DND-41 (cell line): ENCODE results near the gene PLA2G15.

Experiments
- ATAC-seq: fragments of 200-7000 bp; cut with Tn5 transposase; 3 replicates; pipeline ENCODE4 v1.9.1; 2021; ENCODE audit warnings: low read depth; ENCODE audit not compliant: insufficient read depth
- DNase-seq: peaks from one replicate; pipeline ENCODE4 v3.0.0-alpha.2; 2020
- H2AFZ ChIP-seq: 2 replicates; pipeline ENCODE4 v1.6.0; 2012; ENCODE audit warnings: low read depth, low read length
- H3K27ac ChIP-seq: 2 replicates; pipeline ENCODE4 v1.5.1; 2012; ENCODE audit warnings: low read length, inconsistent platforms
- H3K27me3 ChIP-seq: fragments of 200-600 bp; sonication (generic); 2 replicates; pipeline ENCODE4 v1.6.0; 2012; ENCODE audit warnings: low read length, mild to moderate bottlenecking, inconsistent platforms; ENCODE audit not compliant: insufficient read depth, poor library complexity
- H3K36me3 ChIP-seq: 2 replicates; pipeline ENCODE4 v1.5.1; 2012; ENCODE audit warnings: low read length, inconsistent platforms; ENCODE audit not compliant: insufficient read depth
- H3K4me1 ChIP-seq: 2 replicates; pipeline ENCODE4 v1.5.1; 2012; ENCODE audit warnings: mild to moderate bottlenecking, low read length; ENCODE audit not compliant: insufficient read depth
- H3K4me2 ChIP-seq: 2 replicates; pipeline ENCODE4 v1.6.0; 2012; ENCODE audit warnings: mild to moderate bottlenecking, moderate library complexity, low read length, inconsistent platforms; ENCODE audit not compliant: insufficient read depth
- H3K4me3 ChIP-seq, 2 experiments: fragments of 200-600 bp in 1 of 2; shearing (Covaris generic) in 1 of 2; 2 replicates each; pipeline ENCODE4 v1.5.1; 2012 to 2016; ENCODE audit warnings: inconsistent platforms in 2 of 2, low read length in 2 of 2, mild to moderate bottlenecking in 2 of 2, low read depth in 1 of 2, moderate library complexity in 1 of 2
- H3K79me2 ChIP-seq: 2 replicates; pipeline ENCODE4 v1.6.0; 2012; ENCODE audit warnings: low read length, inconsistent platforms; ENCODE audit not compliant: insufficient read depth
- H3K9ac ChIP-seq: 2 replicates; pipeline ENCODE4 v1.6.0; 2012; ENCODE audit warnings: low read depth, mild to moderate bottlenecking, inconsistent platforms, low read length, moderate library complexity
- H3K9me3 ChIP-seq: 2 replicates; pipeline ENCODE4 v1.5.1; 2012; ENCODE audit warnings: low read length, moderate library complexity, mild to moderate bottlenecking, inconsistent platforms; ENCODE audit not compliant: insufficient read depth, severe bottlenecking
- H4K20me1 ChIP-seq: 2 replicates; pipeline ENCODE4 v1.6.0; 2012; ENCODE audit warnings: low read length; ENCODE audit not compliant: insufficient read depth
- CTCF ChIP-seq: IDR thresholded peaks from 2 replicates; pipeline ENCODE4 v1.5.1; 2012; ENCODE audit warnings: borderline replicate concordance, low read length, moderate library complexity, mild to moderate bottlenecking; ENCODE audit not compliant: poor library complexity, severe bottlenecking; ENCODE audit errors: extremely low read depth
- EZH2 ChIP-seq: IDR thresholded peaks from 3 replicates; pipeline ENCODE4 v1.6.1; 2012; ENCODE audit warnings: borderline replicate concordance, low read depth, mild to moderate bottlenecking, moderate library complexity, low read length, inconsistent platforms; ENCODE audit not compliant: severe bottlenecking

The PLA2G15 gene

GRCh38 chr16:68236826-68237242, 8.3 kb upstream of the PLA2G15 start:
- Histone ChIP-seq H3K9me3 (no peaks in the 10 kb centered on the region), H3K4me3 (no peak overlapping the region), H3K27me3 (no peaks in the 10 kb centered on the region), H3K9ac (no peak overlapping the region), H2AFZ (no peak overlapping the region), H3K27ac (no peak overlapping the region), H4K20me1 (no peaks in the 10 kb centered on the region), H3K4me2 (no peak overlapping the region), H3K79me2 (no peaks in the 10 kb centered on the region), H3K4me1 (0 out of 2 replicates have a peak, but pooled peaks cover 3% of the 10 kb centered on the region), H3K36me3 (peaks cover 2% of the 10 kb centered on the region; the same call in 1 of the 2 replicates)
- ATAC-seq (no peak), DNase-seq (no peak)
- TF ChIP-seq EZH2 (no peak), CTCF (no peak)

GRCh38 chr16:68237243-68238028, 7.7 kb upstream of the PLA2G15 start:
- Histone ChIP-seq H3K27ac (no peak overlapping the region), H3K9ac (no peak overlapping the region), H3K9me3 (no peaks in the 10 kb centered on the region), H3K4me3 (no peak overlapping the region), H3K27me3 (no peaks in the 10 kb centered on the region), H4K20me1 (no peaks in the 10 kb centered on the region), H3K4me1 (0 out of 2 replicates have a peak, but pooled peaks cover 3% of the 10 kb centered on the region), H3K36me3 (no peaks in the 10 kb centered on the region; the same call in 1 of the 2 replicates), H2AFZ (no peak overlapping the region), H3K4me2 (no peak overlapping the region), H3K79me2 (no peaks in the 10 kb centered on the region)
- no peak for TF ChIP-seq EZH2
- no peak for TF ChIP-seq CTCF
- ATAC-seq (no peak), DNase-seq (no peak)

- Histone ChIP-seq H3K4me3 (no peak overlapping the region), H3K9me3 (no peaks in the 10 kb centered on the region), H3K79me2 (no peaks in the 10 kb centered on the region), H4K20me1 (no peaks in the 10 kb centered on the region), H3K4me1 (0 out of 2 replicates have a peak, but pooled peaks cover 3% of the 10 kb centered on the region), H3K36me3 (no peaks in the 10 kb centered on the region; the same call in 1 of the 2 replicates), H3K27me3 (no peaks in the 10 kb centered on the region), H3K4me2 (no peak overlapping the region), H3K27ac (no peak overlapping the region), H2AFZ (no peak overlapping the region), H3K9ac (no peak overlapping the region)
- DNase-seq (no peak), ATAC-seq (no peak)
- TF ChIP-seq CTCF (no peak), EZH2 (no peak)
Measured at GRCh38 chr16:68238029-68238345, 7.2 kb upstream of the PLA2G15 start.
